ENCODE results near the gene HDAC5. TPM values are rescaled to one million over a fixed set of nuclear protein-coding genes. Genes with fewer than 3 reads are reported as not detected.

The HDAC5 gene
- total and polyA plus RNA-seq, 8 donors, result 13.3 to 311 (median 19.1) TPM

GRCh38 chr17:44111777-44112176, 11.7 kb downstream of the HDAC5 start:
- intact Hi-C loops (cut with DNase I; ENCODE audit: low total_unique reads), result loop anchor here (5.0 kb wide), 1 partner anchor 39 kb away; the partner anchor contains the start of gene G6PC3
- TF ChIP-seq CTCF (IDR thresholded peaks at IDR 0.05), result no peak
- TF ChIP-seq EP300 (IDR thresholded peaks at IDR 0.05), result no peak

GRCh38 chr17:44110823-44111633, 12.4 kb downstream of the HDAC5 start:
- DNase-seq, result peak; percentile 98
- Histone ChIP-seq H3K27me3 (no peaks in the 10 kb centered on the region), H3K27ac (peak overlapping the region; percentile 75 to 93 (median 83)), H3K9me3 (no peaks in the 10 kb centered on the region), H3K36me3 (peaks cover 3 to 28% (median 24%) of the 10 kb centered on the region in 4 donors), H3K4me1 (peaks cover 55 to 100% (median 81%) of the 10 kb centered on the region in 4 donors), H3K4me3 (peak overlapping the region; percentile 32 to 40 (median 39))
- WGBS, 5 donors, result 6 to 13% (median 10%) methylated on average over 16 to 28 of the region's 28 CpGs
- TF ChIP-seq EP300 (IDR thresholded peaks at IDR 0.05), result peak; percentile 10
- no peak for TF ChIP-seq CTCF (IDR thresholded peaks at IDR 0.05)
- no peak for TF ChIP-seq POLR2A (IDR thresholded peaks at IDR 0.05)
- peak; percentile 79 to 93 (median 84) for TF ChIP-seq POLR2AphosphoS5 (IDR thresholded peaks at IDR 0.05)
- intact Hi-C loops (cut with DNase I; ENCODE audit: low total_unique reads), result loop anchor here (5.0 kb wide), 1 partner anchor 39 kb away; the partner anchor contains the start of gene G6PC3

More at GRCh38 chr17:44111777-44112176, 11.7 kb downstream of the HDAC5 start:
- H3K27ac ChIP-seq, result peak overlapping the region in 4 of 5 donors; percentile 75 to 93 (median 84)
- H3K36me3 ChIP-seq, result peaks cover 3 to 35% (median 31%) of the 10 kb centered on the region in 4 donors
- H3K4me1 ChIP-seq, result peaks cover 55 to 96% (median 80%) of the 10 kb centered on the region in 4 donors
- no peak for DNase-seq
- WGBS, 5 donors, result 59 to 73% (median 73%) methylated on average over 3 of the region's 3 CpGs
- no peaks in the 10 kb centered on the region for H3K27me3 ChIP-seq
- peak overlapping the region in 1 of 4 donors; percentile 39 for H3K4me3 ChIP-seq
- H3K9me3 ChIP-seq, result no peaks in the 10 kb centered on the region

- Histone ChIP-seq H3K27me3 (no peaks in the 10 kb centered on the region), H3K36me3 (peaks cover 3 to 20% (median 17%) of the 10 kb centered on the region in 4 donors), H3K27ac (peak overlapping the region; percentile 7 to 93 (median 83)), H3K9me3 (no peaks in the 10 kb centered on the region), H3K4me3 (peak overlapping the region; percentile 32 to 40 (median 39)), H3K4me1 (peaks cover 46 to 99% (median 79%) of the 10 kb centered on the region in 4 donors)
- intact Hi-C loops (cut with DNase I; ENCODE audit: low total_unique reads), result loop anchor here (5.0 kb wide), 1 partner anchor 38 kb away; the partner anchor contains the start of gene G6PC3
- 70 to 86% (median 77%) methylated on average over 10 of the region's 10 CpGs for WGBS, 5 donors
- DNase-seq, result no peak
- TF ChIP-seq POLR2AphosphoS5 (IDR thresholded peaks at IDR 0.05), result no peak
- TF ChIP-seq EP300 (IDR thresholded peaks at IDR 0.05), result no peak
- no peak for TF ChIP-seq POLR2A (IDR thresholded peaks at IDR 0.05)
- TF ChIP-seq CTCF (IDR thresholded peaks at IDR 0.05), result no peak
These were observed 13.3 kb downstream of the HDAC5 start for GRCh38 chr17:44110011-44110686.

GRCh38 chr17:44109312-44109630, 14.2 kb downstream of the HDAC5 start:
- intact Hi-C loops (cut with DNase I; ENCODE audit: low total_unique reads), result loop anchor here (10.0 kb wide), 1 partner anchor 64 kb away; no protein-coding TSS in a partner anchor

More at GRCh38 chr17:44109312-44109630, 14.2 kb downstream of the HDAC5 start:
- no peak for TF ChIP-seq POLR2A (IDR thresholded peaks at IDR 0.05)
- TF ChIP-seq CTCF (IDR thresholded peaks at IDR 0.05), result no peak
- no peak for TF ChIP-seq POLR2AphosphoS5 (IDR thresholded peaks at IDR 0.05)
- no peak for TF ChIP-seq EP300 (IDR thresholded peaks at IDR 0.05)
- DNase-seq, result no peak
- Histone ChIP-seq H3K9me3 (no peaks in the 10 kb centered on the region), H3K36me3 (peaks cover 2 to 18% (median 16%) of the 10 kb centered on the region in 4 donors), H3K4me3 (peak overlapping the region in 2 of 4 donors; percentile 0 to 4), H3K27ac (peak overlapping the region; percentile 62 to 93 (median 83)), H3K27me3 (no peaks in the 10 kb centered on the region), H3K4me1 (peaks cover 45 to 98% (median 78%) of the 10 kb centered on the region in 4 donors)
- WGBS, 5 donors, result 33 to 66% (median 50%) methylated on average over 3 to 4 of the region's 4 CpGs
